ENCODE measurements around the gene CMPK1.

Gene CMPK1

GRCh38 chr1:47367651-47368050, 34.1 kb downstream of the CMPK1 start:
- no peak for DNase-seq (ENCODE audit: low read depth in 1 of 2, low spot score in 1 of 2)
- Histone ChIP-seq H3K4me3 (replicated peaks; ENCODE audit: insufficient read depth, low read length) (no peak overlapping the region), H3K27ac (replicated peaks) (no peak overlapping the region), H3K27me3 (ENCODE audit: insufficient read depth, poor library complexity, severe bottlenecking) (no peaks in the 10 kb centered on the region)
- TF ChIP-seq SPI1 (IDR thresholded peaks at IDR 0.05; ENCODE audit: borderline replicate concordance, low read depth) (no peak), POLR2AphosphoS5 (IDR thresholded peaks at IDR 0.05; ENCODE audit: low read depth) (no peak), CTCF (IDR thresholded peaks at IDR 0.05; ENCODE audit: insufficient read depth, low read length) (no peak), REST (IDR thresholded peaks at IDR 0.05; ENCODE audit: insufficient replicate concordance, low read depth) (no peak), GABPA (IDR thresholded peaks at IDR 0.05; ENCODE audit: low read depth) (no peak)

GRCh38 chr1:47371016-47371517, 37.5 kb downstream of the CMPK1 start:
- Histone ChIP-seq H3K4me3 (replicated peaks; ENCODE audit: insufficient read depth, low read length) (no peak overlapping the region), H3K27ac (replicated peaks) (no peak overlapping the region), H3K27me3 (ENCODE audit: insufficient read depth, poor library complexity, severe bottlenecking) (no peaks in the 10 kb centered on the region)
- TF ChIP-seq GABPA (IDR thresholded peaks at IDR 0.05; ENCODE audit: low read depth) (no peak), REST (IDR thresholded peaks at IDR 0.05; ENCODE audit: insufficient replicate concordance, low read depth) (no peak), SPI1 (IDR thresholded peaks at IDR 0.05; ENCODE audit: borderline replicate concordance, low read depth) (no peak), CTCF (IDR thresholded peaks at IDR 0.05; ENCODE audit: insufficient read depth, low read length) (no peak)
- no peak for DNase-seq (ENCODE audit: low read depth in 1 of 2, low spot score in 1 of 2)

GRCh38 chr1:47374501-47374900, 40.9 kb downstream of the CMPK1 start:
- no peak overlapping the region for H3K4me3 ChIP-seq (replicated peaks; ENCODE audit: insufficient read depth, low read length)
- H3K27ac ChIP-seq (replicated peaks): no peak overlapping the region
- no peak for TF ChIP-seq SPI1 (IDR thresholded peaks at IDR 0.05; ENCODE audit: borderline replicate concordance, low read depth)
- TF ChIP-seq REST (IDR thresholded peaks at IDR 0.05; ENCODE audit: insufficient replicate concordance, low read depth): no peak
- no peak for TF ChIP-seq POLR2AphosphoS5 (IDR thresholded peaks at IDR 0.05; ENCODE audit: low read depth)
- TF ChIP-seq CTCF (IDR thresholded peaks at IDR 0.05; ENCODE audit: insufficient read depth, low read length): no peak
- TF ChIP-seq GABPA (IDR thresholded peaks at IDR 0.05; ENCODE audit: low read depth): no peak
- no peak for DNase-seq (ENCODE audit: low read depth in 1 of 2, low spot score in 1 of 2)
- H3K27me3 ChIP-seq (ENCODE audit: insufficient read depth, poor library complexity, severe bottlenecking): no peaks in the 10 kb centered on the region
